Activated CD4-positive, alpha-beta T cell treated with anti-CD3 and anti-CD28 coated beads, Interleukin-2, amount 50 U/mL, for 4 hours (primary cell): Measurements from ENCODE around the gene TMEM97.
A peak's percentile ranks its signal among the peaks of the same experiment; 100 is the strongest.

Experiments used
- DNase-seq, 2 experiments: peaks; one replicate each; pipeline ENCODE4 v3.0.0-alpha.2; 2020

The TMEM97 gene

GRCh38 chr17:28367641-28368305 is 48.8 kb downstream of the TMEM97 start:
- DNase-seq, result no peak

- DNase-seq, result no peak
Measured at GRCh38 chr17:28368306-28368831, 49.4 kb downstream of the TMEM97 start.

GRCh38 chr17:28368915-28369683 is 50.1 kb downstream of the TMEM97 start:
- DNase-seq, result no peak

GRCh38 chr17:28369684-28370034 is 50.7 kb downstream of the TMEM97 start:
- no peak for DNase-seq

- DNase-seq, result no peak
Measured at GRCh38 chr17:28370035-28370743, 51.2 kb downstream of the TMEM97 start, which contains the start of gene VTN. Gene VTN (minus strand): TSS chr17:28370307. CDS start chr17:28370203, 104 bp downstream.

GRCh38 chr17:28370744-28371103 is 51.7 kb downstream of the TMEM97 start:
- no peak for DNase-seq

GRCh38 chr17:28371245-28372202 is 52.5 kb downstream of the TMEM97 start, which contains the start of gene SARM1:
Gene SARM1 (plus strand): TSS chr17:28371694. CDS start chr17:28372033, 339 bp downstream.
- peak; percentile 76 for DNase-seq

GRCh38 chr17:28372203-28372944 is 53.4 kb downstream of the TMEM97 start:
- DNase-seq, result no peak

- no peak for DNase-seq
Measured at GRCh38 chr17:28372945-28373274, 53.9 kb downstream of the TMEM97 start.
